CD14-positive monocyte (primary cell): ENCODE results near the gene TENT4B. TPM values are rescaled to one million over a fixed set of nuclear protein-coding genes. Genes with fewer than 3 reads are reported as not detected.

Experiments
- DNase-seq, 3 donors: peaks; one replicate each; pipeline ENCODE4 v3.0.0-alpha.2; 2011 to 2022
- H2AFZ ChIP-seq: 2 replicates; pipeline ENCODE4 v1.6.0; 2012; ENCODE audit warnings: mild to moderate bottlenecking, low read depth, low read length, inconsistent platforms; ENCODE audit not compliant: insufficient read depth, poor library complexity, severe bottlenecking
- H3K27ac ChIP-seq, 2 donors: 1 replicate in 1 of 2; 2 replicates in 1 of 2; pipeline ENCODE4 v1.5.1; 2012 to 2013; ENCODE audit warnings: low read length in 2 of 2, control low read depth in 1 of 2, inconsistent platforms in 1 of 2, low read depth in 1 of 2, mild to moderate bottlenecking in 1 of 2
- H3K27me3 ChIP-seq, 2 donors: one replicate each; pipeline versions ENCODE4 v1.6.0 to v1.6.1; 2011 to 2013; ENCODE audit warnings: low read length in 2 of 2; ENCODE audit not compliant: control insufficient read depth in 2 of 2, insufficient read depth in 2 of 2
- H3K36me3 ChIP-seq, 2 donors: replicated peaks in 1 of 2; 1 replicate in 1 of 2; 2 replicates in 1 of 2; pipeline versions ENCODE4 v1.5.1 to v1.6.1; 2012 to 2013; ENCODE audit warnings: low read length in 2 of 2, control low read depth in 1 of 2, inconsistent platforms in 1 of 2, mild to moderate bottlenecking in 1 of 2; ENCODE audit not compliant: insufficient read depth in 2 of 2, control insufficient read depth in 1 of 2
- H3K4me1 ChIP-seq, 2 donors: 1 replicate in 1 of 2; 2 replicates in 1 of 2; pipeline versions ENCODE4 v1.5.1 to v1.6.1; 2012 to 2013; ENCODE audit warnings: low read length in 2 of 2, control low read depth in 1 of 2, inconsistent platforms in 1 of 2, mild to moderate bottlenecking in 1 of 2, moderate library complexity in 1 of 2; ENCODE audit not compliant: insufficient read depth in 2 of 2, control insufficient read depth in 1 of 2
- H3K4me2 ChIP-seq: replicated peaks from 2 replicates; pipeline ENCODE3; 2012; ENCODE audit warnings: low read length, moderate library complexity, mild to moderate bottlenecking; ENCODE audit not compliant: poor library complexity, severe bottlenecking; ENCODE audit errors: extremely low read depth
- H3K4me3 ChIP-seq, 3 experiments: fragments of 200-600 bp in 1 of 3; sonication (generic) in 1 of 3; replicated peaks in 1 of 3; 1 replicate in 2 of 3; 2 replicates in 1 of 3; pipeline ENCODE4 v1.5.1; 2011 to 2013; ENCODE audit warnings: low read length in 3 of 3, mild to moderate bottlenecking in 3 of 3, control low read depth in 2 of 3, low read depth in 2 of 3, inconsistent platforms in 1 of 3, moderate library complexity in 1 of 3
- H3K79me2 ChIP-seq: 2 replicates; pipeline ENCODE4 v1.6.0; 2012; ENCODE audit warnings: mild to moderate bottlenecking, control low read depth, inconsistent platforms, low read length, moderate library complexity; ENCODE audit not compliant: insufficient read depth
- H3K9ac ChIP-seq: 2 replicates; pipeline ENCODE4 v1.6.0; 2017; ENCODE audit warnings: low read length, mild to moderate bottlenecking; ENCODE audit not compliant: insufficient read depth, poor library complexity, severe bottlenecking
- H3K9me3 ChIP-seq, 2 donors: replicated peaks in 1 of 2; 1 replicate in 1 of 2; 2 replicates in 1 of 2; pipeline versions ENCODE4 v1.5.1 to v1.6.1; 2012 to 2013; ENCODE audit warnings: low read length in 2 of 2, control low read depth in 1 of 2; ENCODE audit not compliant: control insufficient read depth in 1 of 2, insufficient read depth in 1 of 2
- H4K20me1 ChIP-seq: 2 replicates; pipeline ENCODE4 v1.6.0; 2012; ENCODE audit warnings: mild to moderate bottlenecking, low read length, control low read depth, moderate library complexity; ENCODE audit not compliant: insufficient read depth
- H3K27ac Mint-ChIP-seq, 7 donors: one replicate each; pipeline ENCODE4 v1.8.0; 2020; ENCODE audit warnings: mild to moderate bottlenecking in 7 of 7, mixed read lengths in 7 of 7, moderate library complexity in 6 of 7, inconsistent platforms in 2 of 7
- H3K27me3 Mint-ChIP-seq, 3 donors: one replicate each; pipeline ENCODE4 v1.8.0; 2021 to 2022; ENCODE audit warnings: low read depth in 3 of 3, mild to moderate bottlenecking in 3 of 3, mixed read lengths in 3 of 3, moderate library complexity in 3 of 3, inconsistent platforms in 1 of 3
- H3K36me3 Mint-ChIP-seq, 2 donors: one replicate each; pipeline ENCODE4 v1.8.0; 2020; ENCODE audit warnings: mixed read lengths in 2 of 2, inconsistent platforms in 1 of 2, mild to moderate bottlenecking in 1 of 2
- H3K4me1 Mint-ChIP-seq: one replicate; pipeline ENCODE4 v1.8.0; 2020; ENCODE audit warnings: mild to moderate bottlenecking, mixed read lengths
- H3K4me3 Mint-ChIP-seq, 2 donors: one replicate each; pipeline ENCODE4 v1.8.0; 2020; ENCODE audit warnings: mild to moderate bottlenecking in 2 of 2, mixed read lengths in 2 of 2, moderate library complexity in 1 of 2
- H3K9me3 Mint-ChIP-seq, 7 donors: one replicate each; pipeline ENCODE4 v1.8.0; 2020 to 2022; ENCODE audit warnings: mixed read lengths in 7 of 7, mild to moderate bottlenecking in 6 of 7, moderate library complexity in 6 of 7, inconsistent platforms in 2 of 7
- WGBS: methylation state at CpG from one replicate; pipeline ENCODE4 v1.1.5; 2013; ENCODE audit warnings: missing lambda C conversion rate; ENCODE audit not compliant: insufficient coverage; 5-methylcytosine and 5-hydroxymethylcytosine counted together
- intact Hi-C, 2 donors: fragments of 100-400 bp; cut with micrococcal nuclease; formaldehyde crosslinking; loops; one replicate each; pipeline versions ENCODE4 v1.15.0 to v1.15.1; 2023
- polyA plus RNA-seq, 3 donors: library from polyadenylated mRNA; depleted of rRNA in 1 of 3; unstranded in 2 of 3; stranded (reverse) in 1 of 3; fragments of 300-500 nt in 2 of 3; fragments of >200 nt in 1 of 3; fragmentation: Illumina TruSeq in 2 of 3; gene quantifications; 1 replicate in 2 of 3; 2 replicates in 1 of 3; pipeline ENCODE4 v1.2.3, GENCODE V29; 2012 to 2021
- TF ChIP-seq, protein P1 (sequence below): fragments of 200-600 bp; IDR thresholded peaks from one replicate; pipeline ENCODE4 v1.8.0; 2022; ENCODE audit warnings: antibody characterized with exemption, mild to moderate bottlenecking

The TENT4B gene
- polyA plus RNA-seq, 3 donors: 1.4 to 9.0 (median 1.7) TPM

DNA sequence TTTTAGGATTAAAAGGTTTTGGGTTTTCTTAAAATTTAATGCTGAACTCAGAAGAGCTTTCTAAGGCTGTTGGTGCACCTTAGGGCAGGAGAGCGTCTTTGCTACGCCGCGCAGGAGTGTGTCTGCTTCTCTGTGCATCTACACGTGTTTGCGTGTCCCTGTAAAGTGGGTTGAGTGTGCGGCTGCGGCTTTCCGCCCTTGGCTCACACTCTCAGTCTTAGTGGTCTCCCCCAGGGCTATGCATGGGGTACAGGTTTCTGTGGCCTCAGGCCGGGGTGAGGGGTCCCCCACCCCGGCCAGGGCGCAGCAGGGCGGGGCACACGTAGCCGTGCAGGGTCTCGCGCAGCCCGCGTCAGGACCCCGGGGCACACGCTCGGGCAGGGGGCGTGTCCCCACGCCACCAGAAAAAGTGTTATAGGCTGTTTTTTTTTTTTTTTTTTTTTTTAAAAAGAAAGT, 727 bp upstream of the TENT4B start:
- Mint-ChIP-seq H3K36me3 (peaks cover 2 to 4% of the 10 kb centered on the region in 2 donors), H3K4me3 (peak overlapping the region; percentile 77 to 93), H3K9me3 (no peaks in the 10 kb centered on the region), H3K4me1 (peaks cover 35% of the 10 kb centered on the region), H3K27me3 (no peaks in the 10 kb centered on the region), H3K27ac (peak overlapping the region; percentile 66 to 91 (median 87))
- Histone ChIP-seq H4K20me1 (peaks cover 37% of the 10 kb centered on the region), H3K4me3 (peak overlapping the region; percentile 59 to 96 (median 94)), H3K27ac (peak overlapping the region; percentile 61 to 89), H3K27me3 (no peaks in the 10 kb centered on the region), H2AFZ (peak overlapping the region; percentile 98), H3K4me1 (peaks cover 30 to 38% of the 10 kb centered on the region in 2 donors), H3K36me3 (no peaks in the 10 kb centered on the region), H3K79me2 (peaks cover 37% of the 10 kb centered on the region), H3K4me2 (peak overlapping the region; percentile 99), H3K9me3 (no peaks in the 10 kb centered on the region), H3K9ac (peak overlapping the region; percentile 86)
- TF ChIP-seq, protein P1, sequence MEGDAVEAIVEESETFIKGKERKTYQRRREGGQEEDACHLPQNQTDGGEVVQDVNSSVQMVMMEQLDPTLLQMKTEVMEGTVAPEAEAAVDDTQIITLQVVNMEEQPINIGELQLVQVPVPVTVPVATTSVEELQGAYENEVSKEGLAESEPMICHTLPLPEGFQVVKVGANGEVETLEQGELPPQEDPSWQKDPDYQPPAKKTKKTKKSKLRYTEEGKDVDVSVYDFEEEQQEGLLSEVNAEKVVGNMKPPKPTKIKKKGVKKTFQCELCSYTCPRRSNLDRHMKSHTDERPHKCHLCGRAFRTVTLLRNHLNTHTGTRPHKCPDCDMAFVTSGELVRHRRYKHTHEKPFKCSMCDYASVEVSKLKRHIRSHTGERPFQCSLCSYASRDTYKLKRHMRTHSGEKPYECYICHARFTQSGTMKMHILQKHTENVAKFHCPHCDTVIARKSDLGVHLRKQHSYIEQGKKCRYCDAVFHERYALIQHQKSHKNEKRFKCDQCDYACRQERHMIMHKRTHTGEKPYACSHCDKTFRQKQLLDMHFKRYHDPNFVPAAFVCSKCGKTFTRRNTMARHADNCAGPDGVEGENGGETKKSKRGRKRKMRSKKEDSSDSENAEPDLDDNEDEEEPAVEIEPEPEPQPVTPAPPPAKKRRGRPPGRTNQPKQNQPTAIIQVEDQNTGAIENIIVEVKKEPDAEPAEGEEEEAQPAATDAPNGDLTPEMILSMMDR: no peak
- WGBS: 0% methylated on average over 21 of the region's 24 CpGs
- peak in 2 of 3 donors; percentile 10 to 25 for DNase-seq
- intact Hi-C loops: loop anchor here (5.0 to 10.0 kb wide), 9 partner anchors 45 to 532 kb away; partner anchors contain the start of genes CNEP1R1 (in 1 of the 2), HEATR3 (in 1 of the 2) and SNX20 (in 1 of the 2)

DNA sequence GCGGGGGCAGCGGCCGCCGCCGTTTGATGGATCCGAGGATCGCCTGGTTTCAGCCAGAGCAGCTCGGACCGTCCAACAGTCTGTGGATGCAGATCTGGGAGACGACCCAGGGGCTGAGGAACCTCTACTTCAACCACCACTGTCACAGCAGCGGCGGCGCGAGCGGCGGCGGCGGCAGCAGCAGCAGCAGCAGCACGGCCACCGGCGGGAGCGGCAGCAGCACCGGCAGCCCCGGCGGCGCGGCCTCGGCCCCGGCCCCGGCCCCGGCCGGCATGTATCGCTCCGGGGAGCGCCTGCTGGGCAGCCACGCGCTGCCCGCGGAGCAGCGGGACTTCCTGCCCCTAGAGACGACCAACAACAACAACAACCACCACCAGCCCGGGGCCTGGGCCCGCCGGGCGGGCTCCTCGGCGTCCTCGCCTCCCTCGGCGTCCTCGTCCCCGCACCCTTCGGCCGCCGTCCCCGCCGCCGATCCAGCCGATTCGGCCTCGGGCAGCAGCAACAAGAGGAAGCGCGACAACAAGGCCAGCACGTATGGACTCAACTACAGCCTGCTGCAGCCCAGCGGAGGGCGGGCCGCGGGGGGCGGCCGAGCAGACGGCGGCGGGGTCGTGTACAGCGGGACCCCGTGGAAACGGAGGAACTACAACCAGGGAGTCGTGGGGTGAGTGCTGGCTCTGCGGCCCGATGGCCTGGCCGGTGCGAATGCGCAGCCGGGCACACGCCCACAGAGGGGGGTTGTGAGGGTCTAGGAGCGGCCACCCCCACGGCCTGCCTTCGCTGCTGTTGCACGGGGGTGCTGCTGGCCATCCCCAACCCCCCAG, 702 bp downstream of the TENT4B start:
- Histone ChIP-seq H3K36me3 (no peaks in the 10 kb centered on the region), H3K4me3 (peak overlapping the region; percentile 75 to 97 (median 96)), H4K20me1 (peaks cover 50% of the 10 kb centered on the region), H3K4me1 (peaks cover 30 to 38% of the 10 kb centered on the region in 2 donors), H3K9me3 (no peaks in the 10 kb centered on the region), H3K27me3 (no peaks in the 10 kb centered on the region), H3K27ac (peak overlapping the region; percentile 12 to 84), H3K4me2 (peak overlapping the region; percentile 93), H3K9ac (peak overlapping the region; percentile 80), H3K79me2 (peaks cover 51% of the 10 kb centered on the region), H2AFZ (peak overlapping the region; percentile 65)
- Mint-ChIP-seq H3K36me3 (peaks cover 9 to 11% of the 10 kb centered on the region in 2 donors), H3K4me3 (peak overlapping the region; percentile 90 to 94), H3K27me3 (no peaks in the 10 kb centered on the region), H3K4me1 (peaks cover 42% of the 10 kb centered on the region), H3K27ac (peak overlapping the region in 6 of 7 donors; percentile 45 to 95 (median 81)), H3K9me3 (no peaks in the 10 kb centered on the region)
- DNase-seq: peak; percentile 24 to 45 (median 37)
- 1% methylated on average over 79 of the region's 89 CpGs for WGBS
- intact Hi-C loops: loop anchor here (5.0 to 10.0 kb wide), 9 partner anchors 47 to 531 kb away; partner anchors contain the start of genes CNEP1R1 (in 1 of the 2), HEATR3 (in 1 of the 2) and SNX20 (in 1 of the 2)
- TF ChIP-seq, protein P1: no peak
